Measurements from ENCODE around the gene NOX1.

The NOX1 gene

GRCh38 chrX:100883654-100884053, 9.5 kb upstream of the NOX1 start:
- no peak for DNase-seq (ENCODE audit: low read depth)
- H3K4me3 ChIP-seq (ENCODE audit: low read depth, low read length): no peak overlapping the region
- TF ChIP-seq POLR2A (IDR thresholded peaks at IDR 0.05; ENCODE audit: extremely low read depth, insufficient read length) (no peak), CTCF (IDR thresholded peaks at IDR 0.05; ENCODE audit: low read depth, low read length) (no peak), MYC (IDR thresholded peaks at IDR 0.05; ENCODE audit: low read depth, low read length) (no peak), MAX (IDR thresholded peaks at IDR 0.05; ENCODE audit: low read depth, low read length) (no peak)

GRCh38 chrX:100880368-100880767, 6.2 kb upstream of the NOX1 start:
- DNase-seq (ENCODE audit: low read depth): no peak
- TF ChIP-seq MAX (IDR thresholded peaks at IDR 0.05; ENCODE audit: low read depth, low read length): no peak
- no peak overlapping the region for H3K4me3 ChIP-seq (ENCODE audit: low read depth, low read length)

GRCh38 chrX:100871594-100872560, 2.3 kb downstream of the NOX1 start:
- no peak for TF ChIP-seq MYC (IDR thresholded peaks at IDR 0.05; ENCODE audit: low read depth, low read length)
- no peak for DNase-seq (ENCODE audit: low read depth)
- no peak overlapping the region for H3K4me3 ChIP-seq (ENCODE audit: low read depth, low read length)

- no peak for DNase-seq (ENCODE audit: low read depth)
- H3K4me3 ChIP-seq (ENCODE audit: low read depth, low read length): no peak overlapping the region
- TF ChIP-seq MYC (IDR thresholded peaks at IDR 0.05; ENCODE audit: low read depth, low read length): no peak
- no peak for TF ChIP-seq POLR2A (IDR thresholded peaks at IDR 0.05; ENCODE audit: extremely low read depth, insufficient read length)
- TF ChIP-seq MAX (IDR thresholded peaks at IDR 0.05; ENCODE audit: low read depth, low read length): no peak
- no peak for TF ChIP-seq CTCF (IDR thresholded peaks at IDR 0.05; ENCODE audit: low read depth, low read length)
These were observed 3.6 kb downstream of the NOX1 start for GRCh38 chrX:100870527-100870926.

GRCh38 chrX:100868273-100868672, 5.9 kb downstream of the NOX1 start:
- TF ChIP-seq MYC (IDR thresholded peaks at IDR 0.05; ENCODE audit: low read depth, low read length) (no peak), POLR2A (IDR thresholded peaks at IDR 0.05; ENCODE audit: extremely low read depth, insufficient read length) (no peak), MAX (IDR thresholded peaks at IDR 0.05; ENCODE audit: low read depth, low read length) (no peak), CTCF (IDR thresholded peaks at IDR 0.05; ENCODE audit: low read depth, low read length) (no peak)
- no peak for DNase-seq (ENCODE audit: low read depth)

GRCh38 chrX:100864657-100865391, 9.3 kb downstream of the NOX1 start:
- TF ChIP-seq CTCF (IDR thresholded peaks at IDR 0.05; ENCODE audit: low read depth, low read length) (no peak), MAX (IDR thresholded peaks at IDR 0.05; ENCODE audit: low read depth, low read length) (no peak), POLR2A (IDR thresholded peaks at IDR 0.05; ENCODE audit: extremely low read depth, insufficient read length) (no peak), MYC (IDR thresholded peaks at IDR 0.05; ENCODE audit: low read depth, low read length) (no peak)

More at GRCh38 chrX:100868273-100868672, 5.9 kb downstream of the NOX1 start:
- no peak overlapping the region for H3K4me3 ChIP-seq (ENCODE audit: low read depth, low read length)

More at GRCh38 chrX:100864657-100865391, 9.3 kb downstream of the NOX1 start:
- no peak overlapping the region for H3K4me3 ChIP-seq (ENCODE audit: low read depth, low read length)
- DNase-seq (ENCODE audit: low read depth): no peak

All from NB4 (cell line).